Heart left ventricle (tissue), 16 donors: Measurements from ENCODE around the gene RAI1. TPM values are rescaled to one million over a fixed set of nuclear protein-coding genes. Genes with fewer than 3 reads are reported as not detected.

ENCODE experiments used
- ATAC-seq, 4 donors: fragments of 200-7000 bp; cut with Tn5 transposase; one replicate each; pipeline ENCODE4 v1.9.1; 2020 to 2022; ENCODE audit warnings: moderate library complexity in 4 of 4, mild to moderate bottlenecking in 3 of 4, moderate number of reproducible peaks in 1 of 4
- DNase-seq, 5 donors: peaks; one replicate each; pipeline ENCODE4 v3.0.0-alpha.2; 2020
- H3K27ac ChIP-seq, 12 donors: fragments of 200-600 bp; sonication (generic) in 4 of 12; one replicate each; pipeline versions ENCODE4 v1.5.0 to v1.8.0; 2016 to 2022; ENCODE audit warnings: mild to moderate bottlenecking in 2 of 12
- H3K27me3 ChIP-seq, 9 donors: fragments of 200-600 bp; sonication (generic) in 2 of 9; one replicate each; pipeline versions ENCODE4 v1.5.1 to v1.8.0; 2016 to 2022; ENCODE audit warnings: mild to moderate bottlenecking in 3 of 9
- H3K36me3 ChIP-seq, 9 donors: fragments of 200-600 bp; sonication (generic) in 2 of 9; one replicate each; pipeline versions ENCODE4 v1.5.0 to v1.8.0; 2018 to 2022; ENCODE audit warnings: mild to moderate bottlenecking in 2 of 9
- H3K4me1 ChIP-seq, 12 donors: fragments of 200-600 bp; sonication (generic) in 4 of 12; one replicate each; pipeline versions ENCODE4 v1.5.0 to v1.8.0; 2016 to 2022; ENCODE audit warnings: mild to moderate bottlenecking in 3 of 12
- H3K4me3 ChIP-seq, 12 donors: fragments of 200-600 bp; sonication (generic) in 4 of 12; one replicate each; pipeline versions ENCODE4 v1.5.0 to v1.8.0; 2017 to 2022; ENCODE audit warnings: mild to moderate bottlenecking in 9 of 12, moderate library complexity in 4 of 12
- H3K9me3 ChIP-seq, 12 donors: fragments of 200-600 bp; sonication (generic) in 4 of 12; one replicate each; pipeline versions ENCODE4 v1.5.0 to v1.8.0; 2016 to 2022; ENCODE audit warnings: mild to moderate bottlenecking in 1 of 12
- CTCF ChIP-seq, 12 donors: fragments of 200-600 bp; sonication (generic) in 4 of 12; IDR thresholded peaks; one replicate each; pipeline versions ENCODE4 v1.5.0 to v1.8.0; 2018 to 2022; ENCODE audit warnings: antibody characterized with exemption in 12 of 12, mild to moderate bottlenecking in 5 of 12
- POLR2A ChIP-seq, 2 donors: fragments of 450-650 bp; IDR thresholded peaks; one replicate each; pipeline ENCODE4 v1.6.1; 2017; ENCODE audit warnings: antibody characterized with exemption in 2 of 2, mild to moderate bottlenecking in 2 of 2, moderate library complexity in 2 of 2
- WGBS, 4 donors: extraction: QIAGEN DNeasy Blood & Tissue Kit in 2 of 4; methylation state at CpG; one replicate each; pipeline versions ENCODE4 v1.1.5 to v1.1.7; 2013 to 2018; 5-methylcytosine and 5-hydroxymethylcytosine counted together
- intact Hi-C, 10 donors: fragments of 100-400 bp; cut with DNase I; formaldehyde crosslinking; loops; one replicate each; pipeline versions ENCODE4 v1.11.1 to v1.14.2; 2022
- polyA plus RNA-seq, 2 donors: library from polyadenylated mRNA; stranded (reverse); fragments of 200-250 nt; gene quantifications; one replicate each; pipeline ENCODE4 v1.2.3, GENCODE V29; 2013
- total RNA-seq, 9 donors: library from RNA; depleted of rRNA in 2 of 9; stranded (reverse); fragments of >200 nt in 2 of 9; fragmentation: NEBNext Ultra II Directional in 3 of 9; extraction: Animal tissue kit (Norgen Biotek cat#: 25700) in 3 of 9; gene quantifications; one replicate each; pipeline versions ENCODE4 v1.1.0 to v1.2.4, GENCODE V29; 2016 to 2023
- donor health status: ischemic (EF 13 %, LVEDD 7.1; RV severe dilation, severe dysfunction).
- donor health status: healthy with polysubstance abuse.
- donor health status: DM: no; HTN: yes; CAD: no.
- donor health status: DM: no; HTN: no; CAD: no.
- donor health status: ischemic (EF 25% LVEDD 6.9; RV normal size, moderate dysfunction).
- donor health status: ischemic (EF 25% LVEDD 5.7; RV mildly dilated, moderate dysfunction).
- donor health status: healthy.
- donor health status: DM: yes; HTN: yes; CAD: no.
- donor health status: ischemic (EF 35%, LVEDD 5.7; RV mildly dilated, moderate dysfunction).
- donor health status: nonischemic (EF 11% LVEDD 7.7; RV severe dilation, severe dysfunction).
- donor health status: DM: yes; HTN: yes; CAD: no.
- donor health status: PGD.
- donor health status: ischemic (EF 29% LVEDD 5.4; RV normal size, mild dysfunction).
- donor health status: nonischemic (EF 23%, LVEDD 6.1; RV moderate dilation, normal function).

The RAI1 gene
- total and polyA plus RNA-seq, 11 donors = 15.1 to 37.2 (median 20.8) TPM

DNA sequence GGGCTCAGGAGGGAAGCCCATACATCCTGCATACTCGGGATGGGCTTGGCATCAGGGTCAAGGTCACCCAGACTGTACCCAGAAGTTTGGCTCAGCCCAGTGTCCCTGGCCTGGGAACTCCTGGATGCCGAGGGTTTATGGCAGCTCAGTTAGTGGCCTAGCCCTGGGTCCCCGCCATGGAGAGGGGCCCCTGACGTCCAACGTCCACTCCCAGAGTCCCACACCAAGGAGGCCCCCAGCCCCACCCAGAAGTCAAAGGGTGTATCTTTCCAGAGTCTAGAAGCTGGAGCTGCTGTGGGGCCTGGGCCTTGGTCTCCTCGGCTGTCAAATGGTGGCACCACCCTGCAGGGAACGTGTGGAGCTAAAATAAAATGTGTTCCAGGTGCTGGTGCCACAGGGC is 79.1 kb downstream of the RAI1 start:
- TF ChIP-seq POLR2A (IDR thresholded peaks at IDR 0.05) (no peak), CTCF (IDR thresholded peaks at IDR 0.05) (no peak)
- no peak overlapping the region for H3K4me3 ChIP-seq
- no peaks in the 10 kb centered on the region for H3K27me3 ChIP-seq
- intact Hi-C loops = no loop called here
- H3K4me1 ChIP-seq = peaks cover 0 to 78% (median 23%) of the 10 kb centered on the region in 12 donors
- H3K27ac ChIP-seq = peak overlapping the region in 4 of 12 donors; percentile 15 to 50 (median 41)
- WGBS, 4 donors = 59 to 75% (median 64%) methylated on average over 3 to 7 of the region's 7 CpGs
- H3K36me3 ChIP-seq = peaks cover 0 to 6% (median 0%) of the 10 kb centered on the region in 9 donors
- ATAC-seq = peak in 1 of 4 donors; percentile 3
- DNase-seq = no peak
- H3K9me3 ChIP-seq = no peaks in the 10 kb centered on the region

- Histone ChIP-seq H3K27me3 (no peaks in the 10 kb centered on the region), H3K9me3 (no peaks in the 10 kb centered on the region), H3K4me1 (peaks cover 0 to 74% (median 21%) of the 10 kb centered on the region in 12 donors), H3K36me3 (peaks cover 0 to 6% (median 0%) of the 10 kb centered on the region in 9 donors), H3K27ac (peak overlapping the region in 2 of 12 donors; percentile 15 to 39), H3K4me3 (no peak overlapping the region)
- no peak for TF ChIP-seq POLR2A (IDR thresholded peaks at IDR 0.05)
- DNase-seq = no peak
- 79 to 89% (median 84%) methylated on average over 8 of the region's 8 CpGs for WGBS, 4 donors
- intact Hi-C loops = no loop called here
- peak in 1 of 4 donors; percentile 4 for ATAC-seq
Measured at GRCh38 chr17:17760872-17761550, 79.8 kb downstream of the RAI1 start.

- no peaks in the 10 kb centered on the region for H3K9me3 ChIP-seq
- H3K36me3 ChIP-seq = peaks cover 0 to 6% (median 0%) of the 10 kb centered on the region in 9 donors
- H3K27me3 ChIP-seq = no peaks in the 10 kb centered on the region
- 95 to 96% (median 96%) methylated on average over 11 of the region's 11 CpGs for WGBS, 4 donors
- TF ChIP-seq CTCF (IDR thresholded peaks at IDR 0.05) (no peak), POLR2A (IDR thresholded peaks at IDR 0.05) (no peak)
- H3K27ac ChIP-seq = no peak overlapping the region
- intact Hi-C loops = no loop called here
- H3K4me1 ChIP-seq = peaks cover 0 to 75% (median 24%) of the 10 kb centered on the region in 12 donors
- no peak overlapping the region for H3K4me3 ChIP-seq
- DNase-seq (no peak), ATAC-seq (no peak)
Measured at GRCh38 chr17:17761894-17762743, 80.9 kb downstream of the RAI1 start.

DNA sequence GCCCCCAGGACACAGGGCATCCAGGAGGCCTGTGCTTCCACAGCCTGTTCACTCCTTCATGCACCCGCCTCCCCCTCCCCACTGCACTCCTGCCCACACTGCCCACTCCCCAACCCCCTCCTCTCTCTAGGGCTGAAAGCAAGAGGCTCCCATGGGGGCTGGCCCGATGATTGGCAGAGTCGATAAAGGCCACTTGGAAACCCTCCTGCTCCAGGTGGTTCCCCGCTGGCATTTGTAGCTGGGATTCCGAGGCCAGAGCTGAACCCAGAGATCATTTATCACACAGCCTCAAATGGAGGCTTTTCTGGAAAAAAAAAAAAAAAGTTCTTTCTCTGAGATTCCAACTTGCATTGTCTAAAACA is 81.5 kb downstream of the RAI1 start:
- intact Hi-C loops = no loop called here
- no peak overlapping the region for H3K27ac ChIP-seq
- H3K4me3 ChIP-seq = no peak overlapping the region
- no peak for TF ChIP-seq POLR2A (IDR thresholded peaks at IDR 0.05)
- TF ChIP-seq CTCF (IDR thresholded peaks at IDR 0.05) = no peak
- 42 to 52% (median 49%) methylated on average over 5 of the region's 5 CpGs for WGBS, 4 donors
- no peak for ATAC-seq
- H3K9me3 ChIP-seq = no peaks in the 10 kb centered on the region
- H3K27me3 ChIP-seq = no peaks in the 10 kb centered on the region
- H3K36me3 ChIP-seq = peaks cover 0 to 6% (median 0%) of the 10 kb centered on the region in 9 donors
- DNase-seq = peak in 1 of 5 donors; percentile 42
- peaks cover 0 to 75% (median 26%) of the 10 kb centered on the region in 12 donors for H3K4me1 ChIP-seq
